Daoy (cell line): ENCODE measurements around the gene ETV6. TPM values are rescaled to one million over a fixed set of nuclear protein-coding genes. Genes with fewer than 3 reads are reported as not detected.

ENCODE experiments used
- DNase-seq: peaks from one replicate; pipeline ENCODE4 v3.0.0-alpha.2; 2015; ENCODE audit warnings: low read depth
- total RNA-seq: library from RNA; depleted of rRNA; stranded (reverse); fragments of >200 nt; shearing (Covaris generic); gene quantifications from 2 replicates; pipeline ENCODE4 v1.2.3, GENCODE V29; 2014

Gene ETV6
- total RNA-seq, 1 experiment from 2014 or later = 4.3 TPM

DNA sequence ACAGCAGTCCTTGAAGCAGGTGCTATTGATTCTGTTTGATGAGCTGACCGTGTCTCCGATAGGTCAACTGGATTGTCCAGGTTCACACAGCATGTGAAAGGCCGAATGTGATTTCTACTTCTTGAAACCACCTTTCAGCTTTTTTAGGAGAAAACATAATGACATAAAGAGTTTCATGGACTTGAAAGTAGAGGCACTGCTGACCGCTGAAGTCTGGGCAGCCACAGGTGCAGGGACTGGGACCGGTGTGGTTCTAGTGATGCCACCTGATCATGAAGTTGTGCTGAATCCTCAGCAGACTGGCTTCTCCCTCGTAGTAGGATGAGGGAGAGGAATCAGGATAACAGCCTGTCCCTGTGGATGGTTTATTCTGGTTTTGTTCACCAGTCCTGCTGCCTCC, 108.1 kb downstream of the ETV6 start:
- DNase-seq = no peak

- no peak for DNase-seq
Observed at GRCh38 chr12:11758087-11758486, 108.6 kb downstream of the ETV6 start.

DNA sequence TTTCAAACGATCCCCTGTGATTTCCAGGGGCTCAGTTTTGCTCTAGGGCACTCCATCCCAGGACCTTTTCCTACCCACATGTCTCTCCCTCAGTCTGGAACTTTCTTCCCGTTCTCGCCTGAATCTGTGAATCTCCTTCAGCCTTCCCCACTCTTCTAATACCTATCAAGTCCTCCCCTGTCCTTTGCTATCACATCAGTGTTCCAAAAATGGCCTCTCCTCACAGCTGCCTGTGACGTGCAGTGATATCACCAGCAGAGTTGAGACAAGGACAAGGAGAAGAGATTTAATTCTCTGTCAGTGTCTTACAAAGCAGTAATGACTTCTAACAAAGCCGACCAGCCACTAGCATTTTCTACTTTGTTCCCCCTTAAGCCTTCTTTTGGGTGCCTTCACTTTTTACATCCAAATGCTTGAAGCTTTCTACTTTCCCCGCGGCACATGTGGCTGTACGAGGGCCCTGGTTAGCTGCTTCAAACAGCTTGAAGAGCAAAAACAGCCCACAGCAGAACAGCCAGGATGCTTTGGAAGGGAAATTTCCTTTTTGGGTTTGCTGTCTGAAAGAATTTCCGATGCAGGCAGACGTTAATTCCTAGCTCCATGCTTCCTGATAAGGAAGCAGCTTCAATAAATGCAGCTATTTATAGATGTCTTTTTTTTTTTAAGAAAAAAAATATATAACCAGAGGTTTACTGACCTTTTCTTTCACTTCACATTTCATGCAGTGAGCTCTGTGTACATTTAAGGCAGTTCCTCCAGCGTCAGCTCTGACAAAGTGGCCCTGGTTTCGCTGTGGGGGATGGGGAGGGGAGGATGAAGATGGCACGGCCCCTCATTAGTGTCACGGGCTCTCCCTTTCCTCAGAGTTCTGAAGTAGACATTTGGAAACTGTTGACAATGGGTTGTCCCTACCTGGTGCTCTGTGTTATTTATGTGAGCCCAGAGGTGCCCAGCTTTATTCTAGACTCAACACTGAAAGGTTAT, 109.3 kb downstream of the ETV6 start:
- DNase-seq = no peak

DNA sequence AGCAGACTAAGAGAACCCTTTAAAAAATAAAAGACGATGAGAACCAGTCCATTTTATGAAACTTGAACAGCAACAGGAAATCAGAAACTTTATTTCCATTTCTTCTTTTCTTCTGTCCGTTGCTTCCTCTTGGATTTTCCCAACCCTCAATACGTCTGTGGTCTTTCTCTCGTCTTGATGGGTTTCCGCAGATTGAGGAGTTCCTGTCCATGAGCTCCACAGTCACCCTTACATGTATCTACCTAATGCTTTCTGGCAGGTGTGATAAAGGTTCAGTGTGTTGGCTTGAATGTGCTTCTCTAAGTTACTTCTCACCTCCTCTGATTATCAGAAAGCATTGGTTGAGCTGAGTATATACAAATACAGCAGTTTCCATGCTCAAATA, 110.0 kb downstream of the ETV6 start:
- no peak for DNase-seq

- DNase-seq = no peak
Observed at GRCh38 chr12:11759899-11760298, 110.4 kb downstream of the ETV6 start.

- no peak for DNase-seq
Observed at GRCh38 chr12:11761869-11762567, 112.5 kb downstream of the ETV6 start.

- DNase-seq = no peak
Observed at GRCh38 chr12:11762723-11763326, 113.4 kb downstream of the ETV6 start.

DNA sequence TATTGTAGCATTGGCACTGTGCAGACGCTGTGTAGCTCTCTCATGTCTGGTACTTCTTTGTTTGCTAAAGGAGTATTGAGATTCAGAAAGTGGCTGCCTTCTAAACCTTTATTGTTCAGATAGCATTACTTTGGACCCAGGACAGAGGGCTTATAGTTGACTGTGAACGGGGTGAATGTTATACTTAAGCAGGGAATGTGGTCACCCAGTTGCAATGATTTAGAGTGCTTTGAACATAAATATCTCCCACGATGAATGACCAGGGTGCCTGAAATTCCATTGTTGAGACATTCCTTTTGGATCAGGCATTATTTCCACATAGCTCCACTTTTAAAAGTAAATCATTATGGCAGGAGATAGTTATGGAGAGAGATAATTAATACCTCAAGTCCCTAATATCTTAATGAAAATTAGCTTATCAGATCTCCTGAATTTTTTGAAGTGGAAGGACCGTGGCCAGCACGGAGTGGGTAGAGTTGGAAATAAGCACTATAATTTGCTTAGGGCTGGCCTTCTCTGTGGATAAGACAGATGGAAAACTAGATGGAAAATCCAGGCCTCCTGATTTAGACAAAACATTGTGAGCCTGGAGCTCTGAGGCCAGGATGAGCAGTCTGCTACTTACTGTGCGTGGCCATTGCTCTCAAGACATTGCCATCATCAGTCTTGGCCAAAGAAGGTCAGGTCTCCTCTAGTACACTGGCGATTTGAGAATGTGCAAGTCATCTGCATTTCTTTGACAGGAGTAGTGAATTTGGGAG, 114.5 kb downstream of the ETV6 start:
- peak; percentile 40 for DNase-seq

DNA sequence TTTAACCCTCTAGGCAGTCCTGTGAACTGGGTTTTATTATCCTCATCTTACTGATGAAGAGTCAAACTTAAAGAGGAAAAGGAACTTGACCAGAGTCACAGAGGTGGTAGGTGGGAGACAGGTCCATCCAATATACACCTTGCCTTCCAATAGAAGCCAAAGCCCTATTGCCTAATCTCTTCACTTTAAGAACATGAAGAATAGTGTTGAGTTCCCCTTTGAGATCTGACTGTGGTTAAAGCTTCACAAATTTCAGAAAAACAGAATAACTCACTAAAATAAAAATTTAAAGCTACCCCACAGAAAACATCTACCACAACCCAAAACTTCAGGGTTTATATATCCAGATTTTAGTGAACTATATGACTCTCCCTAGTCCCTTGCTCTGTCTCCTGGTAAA, 115.4 kb downstream of the ETV6 start:
- no peak for DNase-seq

DNA sequence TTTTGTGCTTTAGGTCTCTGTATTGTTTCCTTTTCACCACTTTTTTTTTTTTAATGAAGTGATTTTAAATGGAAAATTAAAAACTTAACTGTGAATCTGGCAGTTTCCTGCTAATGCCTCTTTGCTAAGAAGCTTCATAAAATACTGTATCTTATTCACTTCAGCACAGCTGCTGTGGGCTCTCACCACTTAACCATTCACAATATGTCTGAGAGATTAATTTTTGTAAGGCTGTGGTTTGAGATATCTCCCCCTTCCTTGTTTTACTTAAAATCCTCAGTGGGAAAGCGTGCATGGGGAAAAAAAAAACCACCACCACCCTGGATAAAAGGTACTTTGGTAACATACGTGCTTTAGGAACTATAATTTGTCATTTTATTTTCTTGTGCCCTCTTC, 115.9 kb downstream of the ETV6 start:
- no peak for DNase-seq

GRCh38 chr12:11765817-11766794, 116.6 kb downstream of the ETV6 start:
- DNase-seq = no peak

- no peak for DNase-seq
Observed at GRCh38 chr12:11767029-11767724, 117.7 kb downstream of the ETV6 start.

GRCh38 chr12:11767798-11768197, 118.3 kb downstream of the ETV6 start:
- DNase-seq = no peak

DNA sequence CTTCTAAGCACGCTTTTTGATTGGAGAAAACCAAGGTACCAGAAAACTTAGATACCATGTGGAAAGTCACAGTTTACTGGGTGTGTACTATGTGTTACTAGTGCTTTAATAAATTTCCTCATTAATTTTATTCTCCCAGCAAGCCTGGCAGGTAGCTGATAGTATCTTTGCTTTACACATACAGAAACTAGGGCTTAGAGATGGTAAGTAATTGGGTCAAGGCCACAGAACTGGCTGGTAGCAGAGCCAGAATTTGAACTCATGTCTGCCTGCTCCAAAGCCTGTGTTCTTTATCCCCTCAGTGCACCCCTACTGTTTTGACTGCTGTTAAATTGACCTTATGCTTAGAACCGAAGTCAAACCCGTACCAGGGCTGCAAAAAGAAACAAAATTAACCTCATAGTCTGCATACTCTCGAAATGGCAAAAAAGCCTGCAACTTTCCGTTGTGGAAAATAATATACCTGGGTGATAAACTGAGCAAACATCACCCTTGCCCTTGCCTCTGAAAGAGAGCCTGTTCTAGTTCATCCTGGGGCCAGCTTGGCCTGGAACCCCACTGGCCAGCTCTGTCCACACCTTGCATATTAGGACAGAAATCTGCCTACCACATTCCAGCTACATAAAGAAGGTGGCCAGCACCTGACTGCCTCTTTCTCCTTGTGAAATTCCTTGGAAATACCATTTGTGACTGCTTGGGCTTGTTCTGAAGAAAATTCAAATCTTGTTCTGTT, 118.9 kb downstream of the ETV6 start:
- DNase-seq = no peak

GRCh38 chr12:11769723-11770514, 120.4 kb downstream of the ETV6 start:
- no peak for DNase-seq

GRCh38 chr12:11771356-11771755, 121.9 kb downstream of the ETV6 start:
- DNase-seq = no peak

DNA sequence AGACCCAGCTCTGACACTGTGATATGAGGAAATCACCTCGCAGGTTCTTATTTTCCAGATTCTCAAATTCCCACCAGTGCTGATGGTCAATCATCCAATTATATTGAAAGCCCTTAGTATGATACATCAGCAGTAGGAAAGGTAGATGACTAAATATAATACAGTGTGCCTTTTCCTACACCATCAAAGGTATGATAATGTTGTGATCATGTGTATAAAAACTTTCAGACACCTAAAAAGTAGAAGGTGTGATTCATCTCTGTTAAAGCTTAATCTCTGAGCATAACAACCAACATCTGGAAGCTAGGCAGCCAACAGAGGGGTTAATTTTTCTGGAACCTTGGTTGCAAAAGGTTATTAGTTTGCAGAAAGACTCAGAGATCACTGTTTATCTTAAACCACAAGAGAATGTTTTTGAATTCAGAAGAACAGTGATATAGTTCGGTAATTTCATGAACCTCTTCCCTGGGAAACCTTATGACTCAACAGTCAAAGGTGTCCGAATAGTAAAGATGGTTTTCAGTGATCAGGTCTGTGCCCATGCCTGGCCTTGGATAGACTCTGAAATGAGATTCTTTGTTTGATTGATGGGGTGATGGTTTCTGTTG, 122.5 kb downstream of the ETV6 start:
- no peak for DNase-seq
